Measurements from ENCODE around the gene SLC6A8.
"Not testable (repeated sequence)": the region's sequence is repeated elsewhere in the genome, so short reads cannot be mapped to it uniquely, and the experiment has no call there.

SLC6A8 gene

DNA sequence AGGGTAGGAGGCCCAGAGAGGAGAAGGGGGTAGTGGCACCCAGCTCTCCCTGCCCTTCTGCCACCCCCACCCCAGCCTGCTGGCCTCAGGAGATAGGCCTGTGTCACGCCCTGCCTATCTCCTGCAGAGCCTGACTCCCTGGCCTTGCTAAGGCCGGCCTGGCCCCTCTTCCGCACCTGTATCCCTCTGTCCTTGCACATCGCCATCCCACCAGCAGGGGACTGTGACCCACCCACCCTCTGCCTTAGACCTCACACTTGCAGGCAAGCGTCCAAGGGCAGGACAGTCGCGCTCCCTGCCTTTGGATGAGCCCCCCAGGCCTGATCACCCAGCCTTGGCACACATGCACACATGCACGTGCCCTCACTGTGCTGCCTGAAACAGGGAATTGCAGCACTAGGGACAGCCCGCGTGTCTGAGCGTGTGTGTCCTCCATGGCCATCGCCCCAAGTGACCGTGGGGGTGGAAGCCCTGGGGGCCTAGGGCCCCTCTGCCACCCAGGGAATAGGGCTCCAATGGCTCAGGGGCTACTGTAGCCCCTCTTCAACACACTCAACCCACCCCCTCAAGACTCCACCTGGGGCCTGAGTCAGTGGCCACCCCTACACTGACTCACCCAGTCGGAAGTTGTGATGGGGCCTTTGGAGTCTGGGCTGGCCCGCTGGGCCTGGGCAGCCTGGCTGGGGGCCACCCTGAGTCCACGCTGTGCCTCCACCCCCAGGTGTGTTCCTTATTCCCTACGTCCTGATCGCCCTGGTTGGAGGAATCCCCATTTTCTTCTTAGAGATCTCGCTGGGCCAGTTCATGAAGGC lies 2.1 kb downstream of the SLC6A8 start:
- H2AFZ ChIP-seq (ENCODE audit: low read depth, low read length) = no peak overlapping the region
- no peak overlapping the region for H3K4me3 ChIP-seq (ENCODE audit: low read depth in 1 of 2, low read length in 2 of 2)
- H3K27me3 ChIP-seq (ENCODE audit: insufficient read depth, low read length, poor library complexity) = no peaks in the 10 kb centered on the region
- no peak overlapping the region for H3K27ac ChIP-seq (ENCODE audit: low read length)
- no peaks in the 10 kb centered on the region for H3K36me3 ChIP-seq (ENCODE audit: insufficient read depth, low read length)
- no peaks in the 10 kb centered on the region for H4K20me1 ChIP-seq (ENCODE audit: insufficient read depth, low read length)
- H3K9me3 ChIP-seq (ENCODE audit: insufficient read depth, low read length, severe bottlenecking) = no peaks in the 10 kb centered on the region
- ATAC-seq (ENCODE audit: insufficient read depth, low read depth) (no peak), DNase-seq (no peak)
- TF ChIP-seq, protein P1, sequence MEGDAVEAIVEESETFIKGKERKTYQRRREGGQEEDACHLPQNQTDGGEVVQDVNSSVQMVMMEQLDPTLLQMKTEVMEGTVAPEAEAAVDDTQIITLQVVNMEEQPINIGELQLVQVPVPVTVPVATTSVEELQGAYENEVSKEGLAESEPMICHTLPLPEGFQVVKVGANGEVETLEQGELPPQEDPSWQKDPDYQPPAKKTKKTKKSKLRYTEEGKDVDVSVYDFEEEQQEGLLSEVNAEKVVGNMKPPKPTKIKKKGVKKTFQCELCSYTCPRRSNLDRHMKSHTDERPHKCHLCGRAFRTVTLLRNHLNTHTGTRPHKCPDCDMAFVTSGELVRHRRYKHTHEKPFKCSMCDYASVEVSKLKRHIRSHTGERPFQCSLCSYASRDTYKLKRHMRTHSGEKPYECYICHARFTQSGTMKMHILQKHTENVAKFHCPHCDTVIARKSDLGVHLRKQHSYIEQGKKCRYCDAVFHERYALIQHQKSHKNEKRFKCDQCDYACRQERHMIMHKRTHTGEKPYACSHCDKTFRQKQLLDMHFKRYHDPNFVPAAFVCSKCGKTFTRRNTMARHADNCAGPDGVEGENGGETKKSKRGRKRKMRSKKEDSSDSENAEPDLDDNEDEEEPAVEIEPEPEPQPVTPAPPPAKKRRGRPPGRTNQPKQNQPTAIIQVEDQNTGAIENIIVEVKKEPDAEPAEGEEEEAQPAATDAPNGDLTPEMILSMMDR (IDR thresholded peaks at IDR 0.05; ENCODE audit: borderline replicate concordance, extremely low read depth, low read length, poor library complexity, severe bottlenecking) = no peak
- peaks cover 6% of the 10 kb centered on the region for H3K4me1 ChIP-seq (ENCODE audit: insufficient read depth, low read length)
- no peak overlapping the region for H3K4me2 ChIP-seq (ENCODE audit: insufficient read depth, low read length)
- H3K79me2 ChIP-seq (ENCODE audit: insufficient read depth, low read length) = no peaks in the 10 kb centered on the region
- H3K9ac ChIP-seq (ENCODE audit: low read depth, low read length) = no peak overlapping the region

DNA sequence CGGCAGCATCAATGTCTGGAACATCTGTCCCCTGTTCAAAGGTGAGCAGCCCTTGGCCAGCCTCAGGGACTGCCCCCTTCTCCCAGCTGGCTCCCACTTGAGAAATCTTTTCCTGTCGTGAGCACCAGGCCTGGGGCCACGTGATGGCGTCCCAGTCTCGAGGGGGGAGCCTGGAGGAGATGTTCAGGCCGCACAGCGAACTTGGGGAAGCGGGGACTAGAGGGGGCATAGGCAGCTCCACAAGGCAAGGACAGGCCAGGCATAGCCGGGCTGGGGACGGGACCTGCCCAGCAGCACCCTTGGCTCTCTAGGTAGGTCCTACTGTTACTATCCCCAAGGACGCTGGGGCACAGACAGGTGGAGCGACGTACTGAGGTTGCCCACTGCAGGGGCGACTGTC lies 2.7 kb downstream of the SLC6A8 start:
- H3K9me3 ChIP-seq (ENCODE audit: insufficient read depth, low read length, severe bottlenecking) = no peaks in the 10 kb centered on the region
- no peaks in the 10 kb centered on the region for H3K36me3 ChIP-seq (ENCODE audit: insufficient read depth, low read length)
- no peak overlapping the region for H3K27ac ChIP-seq (ENCODE audit: low read length)
- H4K20me1 ChIP-seq (ENCODE audit: insufficient read depth, low read length) = no peaks in the 10 kb centered on the region
- H3K79me2 ChIP-seq (ENCODE audit: insufficient read depth, low read length) = no peaks in the 10 kb centered on the region
- no peak overlapping the region for H3K9ac ChIP-seq (ENCODE audit: low read depth, low read length)
- no peak overlapping the region for H3K4me2 ChIP-seq (ENCODE audit: insufficient read depth, low read length)
- H3K4me1 ChIP-seq (ENCODE audit: insufficient read depth, low read length) = peaks cover 6% of the 10 kb centered on the region
- TF ChIP-seq, protein P1 (IDR thresholded peaks at IDR 0.05; ENCODE audit: borderline replicate concordance, extremely low read depth, low read length, poor library complexity, severe bottlenecking) = no peak
- TF ChIP-seq EZH2 (IDR thresholded peaks at IDR 0.05; ENCODE audit: borderline replicate concordance, low read depth, low read length, severe bottlenecking) = no peak
- no peak overlapping the region for H2AFZ ChIP-seq (ENCODE audit: low read depth, low read length)
- DNase-seq = no peak
- no peaks in the 10 kb centered on the region for H3K27me3 ChIP-seq (ENCODE audit: insufficient read depth, low read length, poor library complexity)
- no peak overlapping the region for H3K4me3 ChIP-seq (ENCODE audit: low read depth in 1 of 2, low read length in 2 of 2)
- no peak for ATAC-seq (ENCODE audit: insufficient read depth, low read depth)

DNA sequence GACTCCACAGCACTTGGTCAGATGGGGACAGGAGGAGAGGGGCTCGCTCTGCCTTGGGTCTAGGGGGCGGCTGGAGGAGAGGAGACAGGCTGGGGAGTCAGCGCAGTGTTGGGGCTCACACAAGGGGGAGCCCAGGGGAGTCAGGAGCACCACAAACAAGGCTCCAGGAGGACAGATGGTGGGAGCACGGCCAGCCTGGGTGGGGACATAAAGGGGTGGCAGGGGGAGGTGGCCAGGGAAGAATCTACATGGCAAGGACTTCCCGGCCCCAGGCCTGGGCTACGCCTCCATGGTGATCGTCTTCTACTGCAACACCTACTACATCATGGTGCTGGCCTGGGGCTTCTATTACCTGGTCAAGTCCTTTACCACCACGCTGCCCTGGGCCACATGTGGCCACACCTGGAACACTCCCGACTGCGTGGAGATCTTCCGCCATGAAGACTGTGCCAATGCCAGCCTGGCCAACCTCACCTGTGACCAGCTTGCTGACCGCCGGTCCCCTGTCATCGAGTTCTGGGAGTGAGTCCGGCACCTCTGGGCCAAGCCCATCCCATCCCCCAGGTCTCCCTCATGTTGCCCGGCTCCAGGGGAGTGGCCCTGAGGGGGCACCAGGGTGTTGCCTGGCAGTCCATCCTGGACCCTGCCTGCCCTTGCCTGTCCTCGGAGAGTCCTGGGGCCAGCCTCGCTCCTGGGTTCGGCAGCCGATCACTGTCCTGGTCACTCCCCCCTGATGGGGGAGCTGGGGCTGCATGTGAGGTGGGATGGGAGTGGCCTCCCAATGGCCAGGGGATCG lies 3.5 kb downstream of the SLC6A8 start:
- not testable (repeated sequence) for H3K4me2 ChIP-seq (ENCODE audit: insufficient read depth, low read length); H3K36me3 ChIP-seq (ENCODE audit: insufficient read depth, low read length); ATAC-seq (ENCODE audit: insufficient read depth, low read depth)

DNA sequence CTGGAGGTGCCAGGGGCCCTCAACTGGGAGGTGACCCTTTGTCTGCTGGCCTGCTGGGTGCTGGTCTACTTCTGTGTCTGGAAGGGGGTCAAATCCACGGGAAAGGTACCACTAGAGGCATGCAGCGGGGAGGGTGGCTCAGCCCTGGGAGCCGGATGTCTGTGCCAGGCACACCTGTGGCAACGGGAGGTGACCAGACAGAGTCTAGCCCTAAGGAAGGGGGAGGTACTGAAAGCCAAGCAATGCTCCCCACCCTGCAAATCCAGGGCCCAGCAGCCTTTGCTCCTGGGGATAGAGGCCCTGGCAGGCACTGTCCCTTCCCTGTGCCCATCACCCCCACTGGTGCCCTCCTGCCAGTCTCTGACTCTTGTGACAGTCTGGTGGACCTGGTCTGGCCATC lies 4.3 kb downstream of the SLC6A8 start:
- H3K27ac ChIP-seq (ENCODE audit: low read length) = no peak overlapping the region
- no peak overlapping the region for H3K4me2 ChIP-seq (ENCODE audit: insufficient read depth, low read length)
- H3K36me3 ChIP-seq (ENCODE audit: insufficient read depth, low read length) = peaks cover 1% of the 10 kb centered on the region; the same call in 1 of the 2 replicates
- no peaks in the 10 kb centered on the region for H3K79me2 ChIP-seq (ENCODE audit: insufficient read depth, low read length)
- DNase-seq = no peak
- H2AFZ ChIP-seq (ENCODE audit: low read depth, low read length) = no peak overlapping the region
- H4K20me1 ChIP-seq (ENCODE audit: insufficient read depth, low read length) = no peaks in the 10 kb centered on the region
- no peaks in the 10 kb centered on the region for H3K27me3 ChIP-seq (ENCODE audit: insufficient read depth, low read length, poor library complexity)
- peaks cover 6% of the 10 kb centered on the region for H3K4me1 ChIP-seq (ENCODE audit: insufficient read depth, low read length)
- no peaks in the 10 kb centered on the region for H3K9me3 ChIP-seq (ENCODE audit: insufficient read depth, low read length, severe bottlenecking)
- TF ChIP-seq EZH2 (IDR thresholded peaks at IDR 0.05; ENCODE audit: borderline replicate concordance, low read depth, low read length, severe bottlenecking) = no peak
- TF ChIP-seq, protein P1 (IDR thresholded peaks at IDR 0.05; ENCODE audit: borderline replicate concordance, extremely low read depth, low read length, poor library complexity, severe bottlenecking) = no peak
- no peak overlapping the region for H3K4me3 ChIP-seq (ENCODE audit: low read depth in 1 of 2, low read length in 2 of 2)
- ATAC-seq (ENCODE audit: insufficient read depth, low read depth) = no peak
- H3K9ac ChIP-seq (ENCODE audit: low read depth, low read length) = no peak overlapping the region

More for the DNA sequence above, 3.5 kb downstream of the SLC6A8 start:
- not testable (repeated sequence) for H3K4me3 ChIP-seq (ENCODE audit: low read depth in 1 of 2, low read length in 2 of 2); H2AFZ ChIP-seq (ENCODE audit: low read depth, low read length); H3K4me1 ChIP-seq (ENCODE audit: insufficient read depth, low read length); H3K27me3 ChIP-seq (ENCODE audit: insufficient read depth, low read length, poor library complexity); H3K27ac ChIP-seq (ENCODE audit: low read length); H3K9ac ChIP-seq (ENCODE audit: low read depth, low read length); H3K9me3 ChIP-seq (ENCODE audit: insufficient read depth, low read length, severe bottlenecking); H4K20me1 ChIP-seq (ENCODE audit: insufficient read depth, low read length); DNase-seq; H3K79me2 ChIP-seq (ENCODE audit: insufficient read depth, low read length)

All from DND-41 (cell line).